ENCODE results near the gene VRK2.
"Not testable (repeated sequence)": the region's sequence is repeated elsewhere in the genome, so short reads cannot be mapped to it uniquely, and the experiment has no call there.

VRK2 gene

GRCh38 chr2:58163913-58164312 lies 117.3 kb downstream of the VRK2 start:
- H3K4me3 ChIP-seq (ENCODE audit: control insufficient read depth, low read depth, low read length): no peak overlapping the region
- no peak for DNase-seq (ENCODE audit: low read depth)

DNA sequence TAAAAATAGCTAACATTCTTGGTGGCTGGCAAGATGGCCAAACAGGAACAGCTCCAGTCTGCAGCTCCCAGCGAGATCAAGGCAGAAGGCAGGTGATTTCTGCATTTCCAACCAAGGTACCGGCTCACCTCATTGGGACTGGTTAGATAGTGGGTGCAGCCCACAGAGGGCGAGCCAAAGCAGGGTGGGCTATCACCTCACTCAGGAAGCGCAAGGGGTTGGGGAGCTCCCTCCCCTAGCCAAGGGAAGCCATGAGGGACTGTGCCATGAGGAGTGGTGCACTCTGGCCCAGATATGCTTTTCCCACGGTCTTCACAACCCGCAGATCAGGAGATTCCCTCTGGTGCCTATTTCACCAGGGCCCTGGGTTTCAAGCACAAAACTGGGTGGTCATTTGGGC lies 121.5 kb downstream of the VRK2 start:
- DNase-seq (ENCODE audit: low read depth); H3K4me3 ChIP-seq (ENCODE audit: control insufficient read depth, low read depth, low read length): not testable (repeated sequence)

More at GRCh38 chr2:58163913-58164312, 117.3 kb downstream of the VRK2 start:
- TF ChIP-seq, protein P1, sequence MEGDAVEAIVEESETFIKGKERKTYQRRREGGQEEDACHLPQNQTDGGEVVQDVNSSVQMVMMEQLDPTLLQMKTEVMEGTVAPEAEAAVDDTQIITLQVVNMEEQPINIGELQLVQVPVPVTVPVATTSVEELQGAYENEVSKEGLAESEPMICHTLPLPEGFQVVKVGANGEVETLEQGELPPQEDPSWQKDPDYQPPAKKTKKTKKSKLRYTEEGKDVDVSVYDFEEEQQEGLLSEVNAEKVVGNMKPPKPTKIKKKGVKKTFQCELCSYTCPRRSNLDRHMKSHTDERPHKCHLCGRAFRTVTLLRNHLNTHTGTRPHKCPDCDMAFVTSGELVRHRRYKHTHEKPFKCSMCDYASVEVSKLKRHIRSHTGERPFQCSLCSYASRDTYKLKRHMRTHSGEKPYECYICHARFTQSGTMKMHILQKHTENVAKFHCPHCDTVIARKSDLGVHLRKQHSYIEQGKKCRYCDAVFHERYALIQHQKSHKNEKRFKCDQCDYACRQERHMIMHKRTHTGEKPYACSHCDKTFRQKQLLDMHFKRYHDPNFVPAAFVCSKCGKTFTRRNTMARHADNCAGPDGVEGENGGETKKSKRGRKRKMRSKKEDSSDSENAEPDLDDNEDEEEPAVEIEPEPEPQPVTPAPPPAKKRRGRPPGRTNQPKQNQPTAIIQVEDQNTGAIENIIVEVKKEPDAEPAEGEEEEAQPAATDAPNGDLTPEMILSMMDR (IDR thresholded peaks at IDR 0.05; ENCODE audit: control insufficient read depth, insufficient read depth, low read depth, low read length, missing control alignments): no peak

- DNase-seq (ENCODE audit: low read depth); H3K4me3 ChIP-seq (ENCODE audit: control insufficient read depth, low read depth, low read length): not testable (repeated sequence)
Observed at GRCh38 chr2:58169845-58170244, 123.2 kb downstream of the VRK2 start.

- H3K4me3 ChIP-seq (ENCODE audit: control insufficient read depth, low read depth, low read length); DNase-seq (ENCODE audit: low read depth): not testable (repeated sequence)
Observed at GRCh38 chr2:58170334-58170933, 123.8 kb downstream of the VRK2 start.

DNA sequence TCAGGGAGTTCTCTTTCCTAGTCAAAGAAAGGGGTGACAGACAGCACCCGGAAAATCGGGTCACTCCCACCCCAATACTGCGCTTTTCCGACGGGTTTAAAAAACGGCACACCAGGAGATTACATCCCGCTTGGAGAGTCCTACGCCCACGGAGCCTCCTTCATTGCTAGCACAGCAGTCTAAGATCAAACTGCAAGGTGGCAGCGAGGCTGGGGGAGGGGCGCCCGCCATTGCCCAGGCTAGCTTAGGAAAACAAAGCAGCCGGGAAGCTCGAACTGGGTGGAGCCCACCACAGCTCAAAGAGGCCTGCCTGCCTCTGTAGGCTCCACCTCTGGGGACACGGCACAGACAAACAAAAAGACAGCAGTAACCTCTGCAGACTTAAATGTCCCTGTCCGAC lies 125.2 kb downstream of the VRK2 start:
- DNase-seq (ENCODE audit: low read depth); H3K4me3 ChIP-seq (ENCODE audit: control insufficient read depth, low read depth, low read length): not testable (repeated sequence)

DNA sequence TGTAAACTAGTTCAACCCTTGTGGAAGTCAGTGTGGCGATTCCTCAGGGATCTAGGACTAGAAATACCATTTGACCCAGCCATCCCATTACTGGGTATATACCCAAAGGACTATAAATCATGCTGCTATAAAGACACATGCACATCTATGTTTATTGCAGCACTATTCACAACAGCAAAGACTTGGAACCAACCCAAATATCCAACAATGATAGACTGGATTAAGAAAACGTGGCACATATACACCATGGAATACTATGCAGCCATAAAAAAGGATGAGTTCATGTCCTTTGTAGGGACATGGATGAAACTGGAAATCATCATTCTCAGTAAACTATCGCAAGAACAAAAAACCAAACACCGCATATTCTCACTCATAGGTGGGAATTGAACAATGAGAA lies 130.6 kb downstream of the VRK2 start:
- not testable (repeated sequence) for H3K4me3 ChIP-seq (ENCODE audit: control insufficient read depth, low read depth, low read length); DNase-seq (ENCODE audit: low read depth)

GRCh38 chr2:58180175-58180574 lies 133.6 kb downstream of the VRK2 start:
- DNase-seq (ENCODE audit: low read depth); H3K4me3 ChIP-seq (ENCODE audit: control insufficient read depth, low read depth, low read length): not testable (repeated sequence)

- DNase-seq (ENCODE audit: low read depth): no peak
- TF ChIP-seq, protein P1 (IDR thresholded peaks at IDR 0.05; ENCODE audit: control insufficient read depth, insufficient read depth, low read depth, low read length, missing control alignments): no peak
Observed at GRCh38 chr2:58180635-58181034, 134.0 kb downstream of the VRK2 start.

DNA sequence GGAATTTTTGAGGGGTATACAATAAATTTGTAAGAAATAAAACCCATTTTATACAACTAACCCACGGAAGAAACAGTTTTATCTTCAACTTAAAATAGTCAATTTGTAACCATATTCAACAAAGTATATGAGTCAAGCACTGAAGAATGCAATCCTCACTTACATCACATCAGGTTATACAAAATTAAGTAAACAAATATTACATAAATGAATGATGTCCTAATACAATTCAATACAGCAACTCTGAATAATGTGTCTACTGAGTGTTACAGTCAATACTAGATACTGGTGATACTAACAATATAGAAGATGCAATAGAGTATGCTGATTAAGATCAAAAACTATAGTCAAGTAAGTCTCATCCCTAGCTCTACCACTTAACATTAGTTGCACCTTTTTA lies 135.9 kb downstream of the VRK2 start:
- no peak for DNase-seq (ENCODE audit: low read depth)
- H3K4me3 ChIP-seq (ENCODE audit: control insufficient read depth, low read depth, low read length): no peak overlapping the region
- TF ChIP-seq, protein P1 (IDR thresholded peaks at IDR 0.05; ENCODE audit: control insufficient read depth, insufficient read depth, low read depth, low read length, missing control alignments): no peak

More at GRCh38 chr2:58180635-58181034, 134.0 kb downstream of the VRK2 start:
- no peak overlapping the region for H3K4me3 ChIP-seq (ENCODE audit: control insufficient read depth, low read depth, low read length)

- no peak overlapping the region for H3K4me3 ChIP-seq (ENCODE audit: control insufficient read depth, low read depth, low read length)
- DNase-seq (ENCODE audit: low read depth): no peak
- TF ChIP-seq, protein P1 (IDR thresholded peaks at IDR 0.05; ENCODE audit: control insufficient read depth, insufficient read depth, low read depth, low read length, missing control alignments): no peak
Observed at GRCh38 chr2:58186501-58186900, 139.9 kb downstream of the VRK2 start.

DNA sequence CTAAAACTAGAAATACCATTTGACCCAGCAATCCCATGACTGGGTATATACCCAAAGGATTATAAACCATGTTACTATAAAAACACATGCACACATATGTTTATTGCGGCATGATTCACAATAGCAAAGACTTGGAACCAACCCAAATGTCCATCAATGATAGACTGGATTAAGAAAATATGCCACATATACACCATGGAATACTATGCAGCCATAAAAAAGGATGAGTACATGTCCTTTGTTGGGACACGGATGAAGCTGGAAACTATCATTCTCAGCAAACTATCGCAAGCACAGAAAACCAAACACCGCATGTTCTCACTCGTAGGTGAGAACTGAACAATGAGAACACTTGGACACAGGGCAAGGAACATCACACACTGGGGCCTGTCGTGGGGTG lies 140.4 kb downstream of the VRK2 start:
- H3K4me3 ChIP-seq (ENCODE audit: control insufficient read depth, low read depth, low read length): not testable (repeated sequence)

More for the DNA sequence above, 140.4 kb downstream of the VRK2 start:
- DNase-seq (ENCODE audit: low read depth): not testable (repeated sequence)

Data from AG09309 (cell line).